Kidney (tissue), 14 donors: ENCODE measurements around the gene IGSF8. TPM values are rescaled to one million over a fixed set of nuclear protein-coding genes. Genes with fewer than 3 reads are reported as not detected.

ENCODE experiments used
- DNase-seq, 5 donors: peaks; one replicate each; pipeline ENCODE4 v3.0.0-alpha.2; 2013 to 2020
- FAIRE-seq: peaks from 2 replicates; lab custom pipeline; 2012; peaks lifted over from hg19 to GRCh38; lab: Jason Lieb, UNC
- H3K27ac ChIP-seq, 2 donors: one replicate each; pipeline ENCODE4 v1.7.0; 2013; ENCODE audit warnings: low read depth in 2 of 2, low read length in 2 of 2, inconsistent platforms in 1 of 2
- H3K27me3 ChIP-seq: one replicate; pipeline ENCODE4 v1.7.1; 2013; ENCODE audit warnings: low read length, inconsistent platforms; ENCODE audit not compliant: control insufficient read depth, insufficient read depth
- H3K36me3 ChIP-seq, 3 donors: one replicate each; pipeline versions ENCODE4 v1.7.0 to v1.7.1; 2013; ENCODE audit warnings: low read length in 3 of 3, control low read depth in 1 of 3, inconsistent platforms in 1 of 3; ENCODE audit not compliant: insufficient read depth in 3 of 3, control insufficient read depth in 2 of 3
- H3K4me1 ChIP-seq, 3 donors: one replicate each; pipeline versions ENCODE4 v1.7.0 to v1.7.1; 2013; ENCODE audit warnings: low read length in 3 of 3, inconsistent platforms in 1 of 3, low read depth in 1 of 3; ENCODE audit not compliant: control insufficient read depth in 2 of 3, insufficient read depth in 2 of 3
- H3K4me3 ChIP-seq, 3 donors: one replicate each; pipeline versions ENCODE4 v1.7.0 to v1.8.1; 2013; ENCODE audit warnings: low read length in 3 of 3, control low read depth in 1 of 3, inconsistent platforms in 1 of 3
- H3K9ac ChIP-seq, 3 donors: one replicate each; pipeline versions ENCODE4 v1.7.0 to v1.7.1; 2013; ENCODE audit warnings: low read length in 3 of 3, control low read depth in 1 of 3, inconsistent platforms in 1 of 3
- H3K9me3 ChIP-seq, 3 donors: one replicate each; pipeline versions ENCODE4 v1.7.0 to v1.7.1; 2013; ENCODE audit warnings: low read length in 3 of 3, control low read depth in 1 of 3, inconsistent platforms in 1 of 3; ENCODE audit not compliant: control insufficient read depth in 2 of 3, insufficient read depth in 1 of 3
- CTCF ChIP-seq: IDR thresholded peaks from 3 replicates; pipeline ENCODE4 v1.5.1; 2012; ENCODE audit warnings: mild to moderate bottlenecking, moderate library complexity, borderline replicate concordance; ENCODE audit not compliant: insufficient read depth; ENCODE audit errors: extremely low read depth
- intact Hi-C: fragments of 100-400 bp; cut with DNase I; formaldehyde crosslinking; loops from one replicate; pipeline ENCODE4 v1.11.1; 2022
- polyA plus RNA-seq: library from polyadenylated mRNA; stranded (reverse); fragments of 350-450 nt; fragmentation: Illumina TruSeq; extraction: RNeasy Lipid Tissue Mini Kit (QIAGEN cat#74804); gene quantifications from one replicate; pipeline ENCODE4 v1.2.3, GENCODE V29; 2014; ENCODE audit warnings: low read depth, low replicate concordance; ENCODE audit not compliant: insufficient read depth
- total RNA-seq: library from RNA; stranded (reverse); fragmentation: NEBNext Ultra II Directional; extraction: Animal tissue kit (Norgen Biotek cat#: 25700); gene quantifications from one replicate; pipeline ENCODE4 v1.2.1, GENCODE V29; 2021
- donor health status: control.
- donor health status: control.
- donor health status: control.
- donor health status: control.
- donor health status: control.
- donor health status: DM: yes; HTN: yes; CAD: no.
- donor health status: Normal renal cell carcinoma (clear cell type).

Gene IGSF8
- total and polyA plus RNA-seq, 2 donors from 2014 or later: 40.9 to 47.0 TPM

GRCh38 chr1:160117709-160118183 is 19.3 kb upstream of the IGSF8 start:
- Histone ChIP-seq H3K27ac (no peak overlapping the region), H3K9me3 (no peaks in the 10 kb centered on the region), H3K4me3 (no peak overlapping the region), H3K4me1 (no peaks in the 10 kb centered on the region), H3K36me3 (no peaks in the 10 kb centered on the region), H3K9ac (no peak overlapping the region), H3K27me3 (no peaks in the 10 kb centered on the region)
- FAIRE-seq (no peak), DNase-seq (peak in 4 of 5 donors; percentile 30 to 70 (median 58))
- no peak for TF ChIP-seq CTCF
- intact Hi-C loops: no loop called here

DNA sequence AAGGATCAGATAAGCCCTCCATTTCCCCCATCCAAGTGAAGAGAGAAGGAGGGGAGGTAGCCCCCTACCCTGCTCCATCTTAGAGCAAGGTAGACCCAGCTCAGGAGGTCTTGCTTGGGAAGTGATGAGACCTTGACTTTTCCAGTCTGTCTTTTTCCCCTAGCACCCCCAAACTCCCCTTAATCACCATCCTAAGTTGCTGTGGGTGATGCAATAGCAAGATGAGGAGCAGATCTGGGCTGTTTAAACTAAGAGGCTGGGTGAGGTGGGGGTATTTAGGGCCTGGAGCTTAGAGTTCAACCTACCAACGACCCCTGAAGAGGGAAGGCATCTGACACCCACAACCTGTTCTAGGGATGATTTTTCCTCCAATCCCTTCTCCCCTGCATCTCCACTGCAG is 18.9 kb upstream of the IGSF8 start:
- intact Hi-C loops: no loop called here
- Histone ChIP-seq H3K27me3 (no peaks in the 10 kb centered on the region), H3K9me3 (no peaks in the 10 kb centered on the region), H3K36me3 (no peaks in the 10 kb centered on the region), H3K4me3 (peak overlapping the region in 1 of 3 donors; percentile 12), H3K27ac (no peak overlapping the region), H3K4me1 (no peaks in the 10 kb centered on the region), H3K9ac (no peak overlapping the region)
- no peak for TF ChIP-seq CTCF
- FAIRE-seq (no peak), DNase-seq (no peak)

DNA sequence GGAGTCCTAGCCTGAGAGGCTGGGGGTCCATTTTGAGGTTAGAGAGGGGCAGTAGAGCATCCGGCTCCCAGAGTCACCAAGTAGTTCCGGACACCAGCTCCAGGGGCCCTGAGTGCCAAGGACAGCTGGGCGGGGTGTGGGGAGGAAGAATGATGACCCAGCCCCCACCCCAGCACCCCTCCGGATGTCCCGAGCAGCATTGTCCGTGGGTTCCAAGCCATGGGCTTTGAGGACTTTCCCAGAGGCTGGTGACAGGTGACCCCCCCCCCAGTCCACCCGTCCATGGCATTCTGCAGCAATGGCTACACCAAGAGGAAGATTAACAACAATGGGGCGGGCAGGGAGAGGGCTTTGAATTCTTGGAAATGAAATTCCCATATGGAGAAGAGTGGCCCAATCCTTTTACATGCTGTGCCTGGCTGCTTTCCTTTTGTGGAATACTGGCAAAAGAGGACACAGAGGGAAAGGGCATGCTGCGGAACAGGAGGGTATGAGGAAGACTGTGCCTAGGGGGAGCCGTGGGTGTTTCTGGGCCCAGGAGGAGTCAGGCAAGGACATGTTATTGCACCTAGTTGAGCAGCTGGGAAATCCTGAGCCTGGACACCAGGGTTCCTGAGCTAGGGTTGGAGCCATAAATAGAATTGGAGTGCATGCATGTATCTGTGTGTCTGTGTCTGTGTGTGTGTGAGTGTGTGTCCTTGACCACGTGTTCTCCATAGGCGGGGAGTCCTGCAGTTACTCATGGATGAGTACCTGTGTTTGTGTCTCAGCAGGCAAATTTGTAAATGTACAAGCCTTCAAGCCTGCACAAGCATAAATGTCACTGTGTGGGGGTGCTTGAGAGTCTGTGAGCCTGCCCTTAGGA is 18.1 kb upstream of the IGSF8 start:
- Histone ChIP-seq H3K4me3 (peak overlapping the region in 1 of 3 donors; percentile 29), H3K9me3 (no peaks in the 10 kb centered on the region), H3K27ac (no peak overlapping the region), H3K9ac (no peak overlapping the region), H3K36me3 (no peaks in the 10 kb centered on the region), H3K27me3 (no peaks in the 10 kb centered on the region), H3K4me1 (no peaks in the 10 kb centered on the region)
- DNase-seq: peak in 1 of 5 donors; percentile 49
- intact Hi-C loops: no loop called here
- FAIRE-seq: no peak
- TF ChIP-seq CTCF: no peak
